Hepatocyte (in vitro differentiated cells): Measurements from ENCODE around the gene CDO1. TPM values are rescaled to one million over a fixed set of nuclear protein-coding genes. Genes with fewer than 3 reads are reported as not detected.

Experiments used
- DNase-seq: peaks from one replicate; pipeline ENCODE4 v3.0.0-alpha.2; 2016; ENCODE audit warnings: low spot score
- H2AFZ ChIP-seq: fragments of 200-600 bp; sonication (generic); 2 replicates; pipeline ENCODE4 v1.6.0; 2016; ENCODE audit warnings: antibody characterized with exemption, mild to moderate bottlenecking
- H3K27ac ChIP-seq: fragments of 200-600 bp; sonication (generic); 2 replicates; pipeline ENCODE4 v1.5.1; 2016; ENCODE audit warnings: mild to moderate bottlenecking
- H3K27me3 ChIP-seq: fragments of 200-600 bp; sonication (generic); 2 replicates; pipeline ENCODE4 v1.6.1; 2016
- H3K36me3 ChIP-seq: fragments of 200-600 bp; sonication (generic); replicated peaks from 2 replicates; pipeline ENCODE4 v1.5.1; 2016; ENCODE audit warnings: low read depth; ENCODE audit not compliant: insufficient read depth
- H3K4me1 ChIP-seq: fragments of 200-600 bp; sonication (generic); 2 replicates; pipeline ENCODE4 v1.5.1; 2016; ENCODE audit warnings: mild to moderate bottlenecking, moderate library complexity; ENCODE audit not compliant: insufficient read depth
- H3K4me2 ChIP-seq: fragments of 200-600 bp; sonication (generic); 2 replicates; pipeline ENCODE4 v1.6.0; 2016
- H3K4me3 ChIP-seq: fragments of 200-600 bp; sonication (generic); 2 replicates; pipeline ENCODE4 v1.5.1; 2016; ENCODE audit warnings: mild to moderate bottlenecking
- H3K79me2 ChIP-seq: fragments of 200-600 bp; sonication (generic); 2 replicates; pipeline ENCODE4 v1.6.0; 2017; ENCODE audit warnings: mild to moderate bottlenecking
- H3K9me2 ChIP-seq: fragments of 200-600 bp; sonication (generic); replicated peaks from 2 replicates; pipeline ENCODE4 v1.6.0; 2017; ENCODE audit warnings: mild to moderate bottlenecking; ENCODE audit not compliant: insufficient read depth
- H3K9me3 ChIP-seq: fragments of 200-600 bp; sonication (generic); 2 replicates; pipeline ENCODE4 v1.5.1; 2016; ENCODE audit warnings: low read depth, mild to moderate bottlenecking
- H4K20me1 ChIP-seq: fragments of 200-600 bp; sonication (generic); 2 replicates; pipeline ENCODE4 v1.6.0; 2016; ENCODE audit warnings: mild to moderate bottlenecking; ENCODE audit not compliant: insufficient read depth, poor library complexity, severe bottlenecking
- EZH2 ChIP-seq: fragments of 200-600 bp; sonication (generic); IDR thresholded peaks from 2 replicates; pipeline ENCODE4 v1.6.1; 2016; ENCODE audit warnings: antibody characterized with exemption, mild to moderate bottlenecking, borderline replicate concordance
- EZH2phosphoT487 ChIP-seq: fragments of 200-600 bp; sonication (generic); IDR thresholded peaks from one replicate; pipeline ENCODE4 v1.6.1; 2018; ENCODE audit warnings: antibody characterized with exemption, mild to moderate bottlenecking, low read depth, moderate library complexity; ENCODE audit not compliant: unreplicated experiment, severe bottlenecking
- WGBS: methylation state at CpG from one replicate; pipeline ENCODE4 v1.1.6; 2016; ENCODE audit warnings: low lambda C conversion rate; ENCODE audit errors: missing lambda C conversion rate; 5-methylcytosine and 5-hydroxymethylcytosine counted together
- polyA plus RNA-seq: library from polyadenylated mRNA; unstranded; fragments of >200 nt; fragmentation: Nextera tagmentation; extraction: Ambion mirVana; gene quantifications from 2 replicates; pipeline ENCODE4 v1.2.1, GENCODE V29; 2016
- total RNA-seq: library from RNA; depleted of rRNA; stranded (reverse); fragments of >200 nt; gene quantifications from 2 replicates; pipeline ENCODE4 v1.2.3, GENCODE V29; 2014
- TF ChIP-seq, protein P1 (sequence below): fragments of 200-600 bp; sonication (generic); IDR thresholded peaks from 2 replicates; pipeline ENCODE4 v1.5.1; 2016; ENCODE audit warnings: antibody characterized with exemption, mild to moderate bottlenecking; ENCODE audit not compliant: poor library complexity

The CDO1 gene
- total and polyA plus RNA-seq, 2 experiments from 2014 or later: 17.5 to 29.8 TPM

DNA sequence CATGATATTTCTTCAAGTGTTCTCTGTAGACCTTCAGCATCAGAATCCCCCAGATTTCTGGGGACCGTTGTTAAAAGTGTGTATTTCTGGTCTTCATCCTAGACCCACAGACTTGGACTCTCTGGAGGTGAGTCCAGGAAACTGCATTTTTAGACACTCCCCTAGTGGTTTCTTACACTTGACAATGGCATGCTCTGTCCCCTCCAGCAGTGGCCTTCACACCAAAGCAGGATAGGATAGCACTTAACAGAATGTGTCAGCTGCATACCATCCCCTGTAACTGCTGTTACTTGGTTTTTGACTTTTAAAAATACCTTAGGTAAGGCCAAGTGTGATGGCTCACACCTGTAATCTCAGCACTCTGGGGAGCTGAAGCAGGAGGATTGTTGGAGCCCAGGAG lies 20.8 kb downstream of the CDO1 start:
- H3K4me3 ChIP-seq: no peak overlapping the region
- no peak overlapping the region for H2AFZ ChIP-seq

DNA sequence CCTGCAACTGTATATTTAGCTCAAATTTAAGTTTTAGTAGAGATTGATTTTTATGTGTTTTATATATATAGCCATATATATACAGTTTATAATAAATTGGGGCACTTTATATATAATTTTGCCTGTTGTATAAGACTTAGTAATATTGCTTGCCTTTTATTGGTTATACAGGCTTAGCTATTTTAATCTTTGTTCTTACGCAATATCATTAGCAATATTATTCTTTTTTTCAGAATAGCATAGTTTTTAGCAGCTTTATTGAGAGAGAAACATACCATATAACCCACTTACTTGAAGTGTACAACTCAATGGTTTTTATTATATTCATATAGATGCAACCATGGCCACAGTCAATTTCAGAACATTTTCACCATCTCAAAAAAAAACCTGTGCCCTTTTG lies 28.0 kb downstream of the CDO1 start:
- H3K9me3 ChIP-seq: no peaks in the 10 kb centered on the region
- no peaks in the 10 kb centered on the region for H3K27me3 ChIP-seq
- WGBS: 96% methylated on average over 1 of the region's 1 CpG

More for the DNA sequence above, 20.8 kb downstream of the CDO1 start:
- Histone ChIP-seq H3K4me2 (no peak overlapping the region), H3K79me2 (no peaks in the 10 kb centered on the region), H4K20me1 (no peaks in the 10 kb centered on the region), H3K27me3 (no peaks in the 10 kb centered on the region), H3K36me3 (no peaks in the 10 kb centered on the region), H3K9me2 (no peaks in the 10 kb centered on the region), H3K27ac (no peak overlapping the region), H3K9me3 (no peaks in the 10 kb centered on the region), H3K4me1 (no peaks in the 10 kb centered on the region)
- no peak for DNase-seq
- 97% methylated on average over 1 of the region's 1 CpG for WGBS
- TF ChIP-seq EZH2phosphoT487 (no peak), EZH2 (no peak)
- TF ChIP-seq, protein P1, sequence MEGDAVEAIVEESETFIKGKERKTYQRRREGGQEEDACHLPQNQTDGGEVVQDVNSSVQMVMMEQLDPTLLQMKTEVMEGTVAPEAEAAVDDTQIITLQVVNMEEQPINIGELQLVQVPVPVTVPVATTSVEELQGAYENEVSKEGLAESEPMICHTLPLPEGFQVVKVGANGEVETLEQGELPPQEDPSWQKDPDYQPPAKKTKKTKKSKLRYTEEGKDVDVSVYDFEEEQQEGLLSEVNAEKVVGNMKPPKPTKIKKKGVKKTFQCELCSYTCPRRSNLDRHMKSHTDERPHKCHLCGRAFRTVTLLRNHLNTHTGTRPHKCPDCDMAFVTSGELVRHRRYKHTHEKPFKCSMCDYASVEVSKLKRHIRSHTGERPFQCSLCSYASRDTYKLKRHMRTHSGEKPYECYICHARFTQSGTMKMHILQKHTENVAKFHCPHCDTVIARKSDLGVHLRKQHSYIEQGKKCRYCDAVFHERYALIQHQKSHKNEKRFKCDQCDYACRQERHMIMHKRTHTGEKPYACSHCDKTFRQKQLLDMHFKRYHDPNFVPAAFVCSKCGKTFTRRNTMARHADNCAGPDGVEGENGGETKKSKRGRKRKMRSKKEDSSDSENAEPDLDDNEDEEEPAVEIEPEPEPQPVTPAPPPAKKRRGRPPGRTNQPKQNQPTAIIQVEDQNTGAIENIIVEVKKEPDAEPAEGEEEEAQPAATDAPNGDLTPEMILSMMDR: no peak

DNA sequence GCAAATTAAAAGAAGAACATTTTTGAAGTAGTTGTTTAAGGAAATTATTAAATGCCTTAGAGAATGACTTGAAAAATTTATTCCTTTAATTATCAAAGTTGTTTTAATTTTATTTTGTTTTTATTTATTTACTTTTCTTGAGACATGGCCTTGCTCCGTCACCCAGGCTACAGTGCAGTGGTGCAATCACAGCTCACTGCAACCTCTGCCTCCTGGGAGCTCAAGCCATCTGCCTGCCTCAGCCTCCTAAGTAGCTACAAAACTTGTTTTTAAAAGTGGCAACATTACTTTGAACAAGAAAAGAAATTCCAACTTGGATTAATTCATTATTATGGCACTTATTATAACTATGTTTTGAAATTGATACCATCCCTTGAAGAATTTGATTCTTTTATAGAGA lies 29.0 kb downstream of the CDO1 start:
- no peak overlapping the region for H3K27ac ChIP-seq
- no peaks in the 10 kb centered on the region for H3K27me3 ChIP-seq
- no peaks in the 10 kb centered on the region for H3K79me2 ChIP-seq
- no peaks in the 10 kb centered on the region for H3K9me3 ChIP-seq
- DNase-seq: no peak
- no peak overlapping the region for H3K4me2 ChIP-seq
- no peak overlapping the region for H2AFZ ChIP-seq
- no peaks in the 10 kb centered on the region for H3K4me1 ChIP-seq
- no peaks in the 10 kb centered on the region for H3K36me3 ChIP-seq
- TF ChIP-seq, protein P1: no peak
- TF ChIP-seq EZH2: no peak
- no peak for TF ChIP-seq EZH2phosphoT487
- no peak overlapping the region for H3K4me3 ChIP-seq
- H4K20me1 ChIP-seq: no peaks in the 10 kb centered on the region
- no peaks in the 10 kb centered on the region for H3K9me2 ChIP-seq
- 32% methylated on average over 1 of the region's 1 CpG for WGBS

More for the DNA sequence above, 28.0 kb downstream of the CDO1 start:
- Histone ChIP-seq H3K9me2 (no peaks in the 10 kb centered on the region), H3K79me2 (no peaks in the 10 kb centered on the region), H3K4me2 (no peak overlapping the region), H3K4me3 (no peak overlapping the region), H3K36me3 (no peaks in the 10 kb centered on the region), H3K4me1 (no peaks in the 10 kb centered on the region), H4K20me1 (no peaks in the 10 kb centered on the region), H2AFZ (no peak overlapping the region), H3K27ac (no peak overlapping the region)
- DNase-seq: no peak
- TF ChIP-seq EZH2phosphoT487 (no peak), EZH2 (no peak)
- TF ChIP-seq, protein P1: no peak
